Measurements from ENCODE around the gene EXOC1L. TPM values are rescaled to one million over a fixed set of nuclear protein-coding genes. Genes with fewer than 3 reads are reported as not detected.

Gene EXOC1L
- total and polyA plus RNA-seq, 2 of the 13 experiments (the other 11 are each of a cell fraction or from before 2014, with no cell fraction given) = not detected

- WGBS (ENCODE audit: low lambda C conversion rate) = 2% methylated on average over 2 of the region's 2 CpGs
- in situ Hi-C loops (cut with HindIII; ENCODE audit: extremely low pct_ligation_motif_present, low pct_unique_long_range_greater_than_20kb) (no loop called here), intact Hi-C loops (cut with micrococcal nuclease; ENCODE audit: unreplicated experiment) (no loop called here)
Measured at GRCh38 chr4:55781341-55781740, 38.2 kb upstream of the EXOC1L start.

GRCh38 chr4:55781812-55782211 lies 37.8 kb upstream of the EXOC1L start:
- no peak for ATAC-seq
- CTCF ChIA-PET (ENCODE audit: low intra/inter-chr PET ratio, low total read pairs) = no interaction called here

More at GRCh38 chr4:55781341-55781740, 38.2 kb upstream of the EXOC1L start:
- Histone ChIP-seq H2AFZ (ENCODE audit: low read length) (no peak overlapping the region), H3K9me3 (ENCODE audit: low read length) (no peaks in the 10 kb centered on the region), H3K4me1 (ENCODE audit: insufficient read depth, low read length) (no peaks in the 10 kb centered on the region), H3K27ac (ENCODE audit: extremely low read length, insufficient read depth, low read length) (no peak overlapping the region), H3K36me3 (replicated peaks in 1 of 2; ENCODE audit: control insufficient read depth in 1 of 2, insufficient read depth in 2 of 2, low read length in 2 of 2) (no peaks in the 10 kb centered on the region), H3K4me2 (ENCODE audit: low read depth, low read length) (no peak overlapping the region), H4K20me1 (ENCODE audit: insufficient read depth, low read length) (no peaks in the 10 kb centered on the region), H3K79me2 (ENCODE audit: insufficient read depth, low read length) (no peaks in the 10 kb centered on the region), H3K27me3 (ENCODE audit: control insufficient read depth in 1 of 2, insufficient read depth in 2 of 2, low read length in 2 of 2) (no peaks in the 10 kb centered on the region; a peak in 1 of 5 replicates), H3K4me3 (replicated peaks in 1 of 3; ENCODE audit: insufficient read depth in 1 of 3, low read depth in 2 of 3, low read length in 3 of 3) (no peak overlapping the region), H3K9ac (ENCODE audit: insufficient read depth, low read depth, low read length) (no peak overlapping the region)
- no peak for DNase-seq (ENCODE audit: low spot score)
- BruUV-seq (replicated peaks) = no TSS peak
- CTCF ChIA-PET (ENCODE audit: low intra/inter-chr PET ratio, low total read pairs) = no interaction called here
- TF ChIP-seq ZNF570 (CRISPR knock-in tag; IDR thresholded peaks at IDR 0.05; ENCODE audit: borderline replicate concordance) (no peak), ZNF768 (CRISPR knock-in tag; IDR thresholded peaks at IDR 0.05) (no peak), SPEN (CRISPR knock-in tag; IDR thresholded peaks at IDR 0.05; ENCODE audit: low read depth) (no peak), ZNF468 (CRISPR knock-in tag; IDR thresholded peaks at IDR 0.05) (no peak), ZNF274 (CRISPR knock-in tag; IDR thresholded peaks at IDR 0.05) (no peak), SUZ12 (IDR thresholded peaks at IDR 0.05; ENCODE audit: low read depth, low read length) (no peak), GTF2F1 (IDR thresholded peaks at IDR 0.05; ENCODE audit: low read length) (no peak), RARA (CRISPR knock-in tag; IDR thresholded peaks at IDR 0.05) (no peak)
- FAIRE-seq = no peak
- no peak for ATAC-seq
- POLR2A ChIA-PET = no interaction called here

More at GRCh38 chr4:55781812-55782211, 37.8 kb upstream of the EXOC1L start:
- H3K36me3 ChIP-seq (replicated peaks in 1 of 2; ENCODE audit: control insufficient read depth in 1 of 2, insufficient read depth in 2 of 2, low read length in 2 of 2) = no peaks in the 10 kb centered on the region
- in situ Hi-C loops (cut with HindIII; ENCODE audit: extremely low pct_ligation_motif_present, low pct_unique_long_range_greater_than_20kb) (no loop called here), intact Hi-C loops (cut with micrococcal nuclease; ENCODE audit: unreplicated experiment) (no loop called here)
- no peaks in the 10 kb centered on the region for H3K4me1 ChIP-seq (ENCODE audit: insufficient read depth, low read length)
- DNase-seq (ENCODE audit: low spot score) (no peak), FAIRE-seq (no peak)
- H3K9ac ChIP-seq (ENCODE audit: insufficient read depth, low read depth, low read length) = no peak overlapping the region
- H4K20me1 ChIP-seq (ENCODE audit: insufficient read depth, low read length) = no peaks in the 10 kb centered on the region
- no peaks in the 10 kb centered on the region for H3K9me3 ChIP-seq (ENCODE audit: low read length)
- no peaks in the 10 kb centered on the region for H3K79me2 ChIP-seq (ENCODE audit: insufficient read depth, low read length)
- no peak overlapping the region for H3K4me3 ChIP-seq (replicated peaks in 1 of 3; ENCODE audit: insufficient read depth in 1 of 3, low read depth in 2 of 3, low read length in 3 of 3)
- no peak overlapping the region for H3K4me2 ChIP-seq (ENCODE audit: low read depth, low read length)
- no TSS peak for BruUV-seq (replicated peaks)
- H3K27ac ChIP-seq (ENCODE audit: extremely low read length, insufficient read depth, low read length) = no peak overlapping the region
- POLR2A ChIA-PET = no interaction called here
- WGBS (ENCODE audit: low lambda C conversion rate) = 0% methylated on average over 1 of the region's 1 CpG
- no peak overlapping the region for H2AFZ ChIP-seq (ENCODE audit: low read length)
- no peak for TF ChIP-seq ZNF549 (CRISPR knock-in tag; IDR thresholded peaks at IDR 0.05)
- TF ChIP-seq, protein P1, sequence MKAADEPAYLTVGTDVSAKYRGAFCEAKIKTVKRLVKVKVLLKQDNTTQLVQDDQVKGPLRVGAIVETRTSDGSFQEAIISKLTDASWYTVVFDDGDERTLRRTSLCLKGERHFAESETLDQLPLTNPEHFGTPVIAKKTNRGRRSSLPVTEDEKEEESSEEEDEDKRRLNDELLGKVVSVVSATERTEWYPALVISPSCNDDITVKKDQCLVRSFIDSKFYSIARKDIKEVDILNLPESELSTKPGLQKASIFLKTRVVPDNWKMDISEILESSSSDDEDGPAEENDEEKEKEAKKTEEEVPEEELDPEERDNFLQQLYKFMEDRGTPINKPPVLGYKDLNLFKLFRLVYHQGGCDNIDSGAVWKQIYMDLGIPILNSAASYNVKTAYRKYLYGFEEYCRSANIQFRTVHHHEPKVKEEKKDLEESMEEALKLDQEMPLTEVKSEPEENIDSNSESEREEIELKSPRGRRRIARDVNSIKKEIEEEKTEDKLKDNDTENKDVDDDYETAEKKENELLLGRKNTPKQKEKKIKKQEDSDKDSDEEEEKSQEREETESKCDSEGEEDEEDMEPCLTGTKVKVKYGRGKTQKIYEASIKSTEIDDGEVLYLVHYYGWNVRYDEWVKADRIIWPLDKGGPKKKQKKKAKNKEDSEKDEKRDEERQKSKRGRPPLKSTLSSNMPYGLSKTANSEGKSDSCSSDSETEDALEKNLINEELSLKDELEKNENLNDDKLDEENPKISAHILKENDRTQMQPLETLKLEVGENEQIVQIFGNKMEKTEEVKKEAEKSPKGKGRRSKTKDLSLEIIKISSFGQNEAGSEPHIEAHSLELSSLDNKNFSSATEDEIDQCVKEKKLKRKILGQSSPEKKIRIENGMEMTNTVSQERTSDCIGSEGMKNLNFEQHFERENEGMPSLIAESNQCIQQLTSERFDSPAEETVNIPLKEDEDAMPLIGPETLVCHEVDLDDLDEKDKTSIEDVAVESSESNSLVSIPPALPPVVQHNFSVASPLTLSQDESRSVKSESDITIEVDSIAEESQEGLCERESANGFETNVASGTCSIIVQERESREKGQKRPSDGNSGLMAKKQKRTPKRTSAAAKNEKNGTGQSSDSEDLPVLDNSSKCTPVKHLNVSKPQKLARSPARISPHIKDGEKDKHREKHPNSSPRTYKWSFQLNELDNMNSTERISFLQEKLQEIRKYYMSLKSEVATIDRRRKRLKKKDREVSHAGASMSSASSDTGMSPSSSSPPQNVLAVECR (CRISPR knock-in tag; IDR thresholded peaks at IDR 0.05; ENCODE audit: borderline replicate concordance) = no peak
- H3K27me3 ChIP-seq (ENCODE audit: control insufficient read depth in 1 of 2, insufficient read depth in 2 of 2, low read length in 2 of 2) = no peaks in the 10 kb centered on the region; a peak in 1 of 5 replicates

Measured in HepG2 (cell line).